ENCODE data around the gene LCN10.

Gene LCN10

GRCh38 chr9:136746155-136746490 is 3.4 kb upstream of the LCN10 start:
- TF ChIP-seq CTCF (IDR thresholded peaks at IDR 0.05; ENCODE audit: insufficient read depth, low read depth, low read length, missing control alignments), result no peak
- no peak overlapping the region for H3K4me3 ChIP-seq (ENCODE audit: low read depth, low read length)
- DNase-seq (ENCODE audit: low read depth), result no peak

GRCh38 chr9:136745389-136746154 is 2.8 kb upstream of the LCN10 start:
- H3K4me3 ChIP-seq (ENCODE audit: low read depth, low read length), result no peak overlapping the region
- no peak for DNase-seq (ENCODE audit: low read depth)
- TF ChIP-seq CTCF (IDR thresholded peaks at IDR 0.05; ENCODE audit: insufficient read depth, low read depth, low read length, missing control alignments), result no peak

- TF ChIP-seq CTCF (IDR thresholded peaks at IDR 0.05; ENCODE audit: insufficient read depth, low read depth, low read length, missing control alignments), result no peak
- no peak overlapping the region for H3K4me3 ChIP-seq (ENCODE audit: low read depth, low read length)
- no peak for DNase-seq (ENCODE audit: low read depth)
Measured at GRCh38 chr9:136744773-136745172, 2.0 kb upstream of the LCN10 start.

GRCh38 chr9:136743639-136744211 is 985 bp upstream of the LCN10 start:
- no peak for TF ChIP-seq CTCF (IDR thresholded peaks at IDR 0.05; ENCODE audit: insufficient read depth, low read depth, low read length, missing control alignments)
- DNase-seq (ENCODE audit: low read depth), result no peak
- no peak overlapping the region for H3K4me3 ChIP-seq (ENCODE audit: low read depth, low read length)

- H3K4me3 ChIP-seq (ENCODE audit: low read depth, low read length), result no peak overlapping the region
- no peak for TF ChIP-seq CTCF (IDR thresholded peaks at IDR 0.05; ENCODE audit: insufficient read depth, low read depth, low read length, missing control alignments)
- DNase-seq (ENCODE audit: low read depth), result peak; percentile 41
Measured at GRCh38 chr9:136741883-136742571, 713 bp downstream of the LCN10 start.

GRCh38 chr9:136740971-136741882 is 1.5 kb downstream of the LCN10 start:
- TF ChIP-seq CTCF (IDR thresholded peaks at IDR 0.05; ENCODE audit: insufficient read depth, low read depth, low read length, missing control alignments), result no peak
- no peak for DNase-seq (ENCODE audit: low read depth)
- H3K4me3 ChIP-seq (ENCODE audit: low read depth, low read length), result no peak overlapping the region

Measured in GM12865 (cell line).